WTC11 (cell line): ENCODE measurements around the gene PAEP. TPM values are rescaled to one million over a fixed set of nuclear protein-coding genes. Genes with fewer than 3 reads are reported as not detected.

Experiments
- ATAC-seq: fragments of 200-7000 bp; cut with Tn5 transposase; 2 replicates; pipeline ENCODE4 v1.10.0; 2021; ENCODE audit warnings: mild to moderate bottlenecking, moderate library complexity
- CTCF ChIA-PET: fragments of 300-600 bp; sonication (Branson Sonifier 250); formaldehyde crosslinking; loops from one replicate; lab custom pipeline; 2021; ENCODE audit warnings: antibody characterized with exemption; lab: Charles Lee
- POLR2A ChIA-PET: fragments of 350-600 bp; sonication (Branson Sonifier 250); formaldehyde crosslinking; loops from one replicate; lab custom pipeline; 2021; ENCODE audit warnings: antibody characterized with exemption; lab: Charles Lee
- DNase-seq: peaks from one replicate; pipeline ENCODE4 v3.0.0; 2021; ENCODE audit warnings: low spot score
- H3K27ac Mint-ChIP-seq: 2 replicates; pipeline ENCODE4 v1.8.0; 2021; ENCODE audit warnings: mixed read lengths
- H3K27me3 Mint-ChIP-seq: 2 replicates; pipeline ENCODE4 v1.8.0; 2021; ENCODE audit warnings: low read depth, mild to moderate bottlenecking, moderate library complexity, mixed read lengths
- H3K36me3 Mint-ChIP-seq: 2 replicates; pipeline ENCODE4 v1.8.0; 2021; ENCODE audit warnings: mixed read lengths
- H3K4me1 Mint-ChIP-seq: 2 replicates; pipeline ENCODE4 v1.8.0; 2022; ENCODE audit warnings: mixed read lengths
- H3K4me3 Mint-ChIP-seq: 2 replicates; pipeline ENCODE4 v1.8.0; 2021; ENCODE audit warnings: mild to moderate bottlenecking, moderate library complexity, mixed read lengths
- H3K9me3 Mint-ChIP-seq: 2 replicates; pipeline ENCODE4 v1.8.0; 2021; ENCODE audit warnings: mixed read lengths
- AFF4 ChIP-seq: sonication (generic); formaldehyde crosslinking; IDR thresholded peaks from 2 replicates; pipeline ENCODE4 v1.8.1; 2023; ENCODE audit warnings: mild to moderate bottlenecking, missing genetic modification reagents, borderline replicate concordance
- AR ChIP-seq: fragments of 250-450 bp; sonication (Bioruptor Pico); IDR thresholded peaks from 2 replicates; pipeline ENCODE4 v1.9.0; 2021; ENCODE audit warnings: mild to moderate bottlenecking
- E2F4 ChIP-seq: sonication (generic); formaldehyde crosslinking; IDR thresholded peaks from 2 replicates; pipeline ENCODE4 v1.8.1; 2022; ENCODE audit warnings: low read depth, mild to moderate bottlenecking, moderate library complexity, missing genetic modification reagents, borderline replicate concordance
- ELF4 ChIP-seq: sonication (generic); formaldehyde crosslinking; IDR thresholded peaks from 2 replicates; pipeline ENCODE4 v1.8.1; 2022; ENCODE audit warnings: low read depth, mild to moderate bottlenecking, moderate library complexity, missing genetic modification reagents
- EMX1 ChIP-seq: fragments of 250-450 bp; sonication (Bioruptor Pico); IDR thresholded peaks from 2 replicates; pipeline ENCODE4 v1.8.0; 2021; ENCODE audit warnings: mild to moderate bottlenecking
- FOXP1 ChIP-seq: sonication (generic); formaldehyde crosslinking; IDR thresholded peaks from 2 replicates; pipeline ENCODE4 v1.8.0; 2022; ENCODE audit warnings: missing genetic modification reagents, mild to moderate bottlenecking, moderate library complexity, borderline replicate concordance
- HMGA2 ChIP-seq: fragments of 250-450 bp; sonication (Bioruptor Pico); IDR thresholded peaks from 2 replicates; pipeline ENCODE4 v1.4.0; 2021; ENCODE audit warnings: mild to moderate bottlenecking, moderate library complexity
- HMGXB4 ChIP-seq: sonication (generic); formaldehyde crosslinking; IDR thresholded peaks from 2 replicates; pipeline ENCODE4 v1.8.1; 2023; ENCODE audit warnings: mild to moderate bottlenecking, moderate library complexity, missing genetic modification reagents
- IRF2 ChIP-seq: sonication (generic); formaldehyde crosslinking; IDR thresholded peaks from 2 replicates; pipeline ENCODE4 v1.8.0; 2022; ENCODE audit warnings: low read depth, missing genetic modification reagents, borderline replicate concordance
- NFATC4 ChIP-seq: fragments of 250-450 bp; sonication (Bioruptor Pico); IDR thresholded peaks from 2 replicates; pipeline ENCODE4 v1.9.0; 2021; ENCODE audit warnings: mild to moderate bottlenecking
- NFYB ChIP-seq: sonication (generic); formaldehyde crosslinking; conservative IDR thresholded peaks from 2 replicates; pipeline ENCODE4 v1.8.0; 2022; ENCODE audit warnings: low read depth, missing genetic modification reagents
- NR2C2 ChIP-seq: sonication (generic); formaldehyde crosslinking; IDR thresholded peaks from 2 replicates; pipeline ENCODE4 v1.8.0; 2022; ENCODE audit warnings: mild to moderate bottlenecking, missing genetic modification reagents
- OVOL2 ChIP-seq: fragments of 250-450 bp; sonication (Bioruptor Pico); IDR thresholded peaks from 2 replicates; pipeline ENCODE4 v1.9.0; 2021; ENCODE audit warnings: mild to moderate bottlenecking, borderline replicate concordance
- SOX15 ChIP-seq: fragments of 250-450 bp; sonication (Bioruptor Pico); IDR thresholded peaks from 2 replicates; pipeline ENCODE4 v1.9.0; 2021; ENCODE audit warnings: mild to moderate bottlenecking
- SP1 ChIP-seq: sonication (generic); formaldehyde crosslinking; conservative IDR thresholded peaks from 2 replicates; pipeline ENCODE4 v1.8.1; 2022; ENCODE audit warnings: missing genetic modification reagents
- TP53 ChIP-seq: sonication (generic); formaldehyde crosslinking; IDR thresholded peaks from 2 replicates; pipeline ENCODE4 v1.8.1; 2023; ENCODE audit warnings: mild to moderate bottlenecking, missing genetic modification reagents
- ZMAT4 ChIP-seq: fragments of 250-450 bp; sonication (Bioruptor Pico); IDR thresholded peaks from 2 replicates; pipeline ENCODE4 v1.9.0; 2021; ENCODE audit warnings: mild to moderate bottlenecking
- ZNF263 ChIP-seq: sonication (generic); formaldehyde crosslinking; IDR thresholded peaks from 2 replicates; pipeline ENCODE4 v1.8.1; 2022; ENCODE audit warnings: low read depth, mild to moderate bottlenecking, moderate library complexity, missing genetic modification reagents
- ZNF425 ChIP-seq: fragments of 250-450 bp; sonication (Bioruptor Pico); conservative IDR thresholded peaks from 2 replicates; pipeline ENCODE4 v1.9.0; 2021; ENCODE audit warnings: mild to moderate bottlenecking
- total RNA-seq: library from RNA; stranded (reverse); gene quantifications from 3 replicates; pipeline ENCODE4 v1.2.3, GENCODE V29; 2021

The PAEP gene
- total RNA-seq, 1 experiment from 2014 or later, result not detected

GRCh38 chr9:135533674-135534073 is 27.9 kb upstream of the PAEP start:
- CTCF ChIA-PET, result interaction anchor here (0.8 kb wide), 1 partner anchor 28 kb away, joined by 3 read pairs; no protein-coding TSS in a partner anchor

More at GRCh38 chr9:135533674-135534073, 27.9 kb upstream of the PAEP start:
- DNase-seq (no peak), ATAC-seq (no peak)
- Mint-ChIP-seq H3K4me3 (no peak overlapping the region), H3K27me3 (no peaks in the 10 kb centered on the region), H3K9me3 (no peaks in the 10 kb centered on the region), H3K4me1 (peaks cover 10% of the 10 kb centered on the region), H3K36me3 (no peaks in the 10 kb centered on the region), H3K27ac (no peak overlapping the region)
- no peak for TF ChIP-seq AR (CRISPR knock-in tag)
- no peak for TF ChIP-seq NFYB (CRISPR knock-in tag)
- no peak for TF ChIP-seq HMGA2 (CRISPR knock-in tag)
- no peak for TF ChIP-seq TP53 (CRISPR knock-in tag)
- TF ChIP-seq AFF4, result no peak
- TF ChIP-seq NFATC4 (CRISPR knock-in tag), result no peak
- no peak for TF ChIP-seq E2F4 (CRISPR knock-in tag)
- no peak for TF ChIP-seq SP1
- no peak for TF ChIP-seq FOXP1 (CRISPR knock-in tag)
- TF ChIP-seq ZNF425 (CRISPR knock-in tag), result no peak
- no peak for TF ChIP-seq OVOL2 (CRISPR knock-in tag)
- TF ChIP-seq SOX15, result no peak
- TF ChIP-seq ZMAT4 (CRISPR knock-in tag), result no peak
- no peak for TF ChIP-seq ELF4 (CRISPR knock-in tag)
- no peak for TF ChIP-seq IRF2 (CRISPR knock-in tag)
- no peak for TF ChIP-seq NR2C2 (CRISPR knock-in tag)
- no peak for TF ChIP-seq EMX1 (CRISPR knock-in tag)
- TF ChIP-seq HMGXB4 (CRISPR knock-in tag), result no peak
- TF ChIP-seq ZNF263 (CRISPR knock-in tag), result no peak
- POLR2A ChIA-PET, result no interaction called here
